ENCODE measurements around the gene ULBP2. TPM values are rescaled to one million over a fixed set of nuclear protein-coding genes. Genes with fewer than 3 reads are reported as not detected.

Gene ULBP2
- total and polyA plus RNA-seq, 2 of the 8 experiments (the other 6 are each of a cell fraction or from before 2014, with no cell fraction given): 0.05 TPM; not detected in 1

DNA sequence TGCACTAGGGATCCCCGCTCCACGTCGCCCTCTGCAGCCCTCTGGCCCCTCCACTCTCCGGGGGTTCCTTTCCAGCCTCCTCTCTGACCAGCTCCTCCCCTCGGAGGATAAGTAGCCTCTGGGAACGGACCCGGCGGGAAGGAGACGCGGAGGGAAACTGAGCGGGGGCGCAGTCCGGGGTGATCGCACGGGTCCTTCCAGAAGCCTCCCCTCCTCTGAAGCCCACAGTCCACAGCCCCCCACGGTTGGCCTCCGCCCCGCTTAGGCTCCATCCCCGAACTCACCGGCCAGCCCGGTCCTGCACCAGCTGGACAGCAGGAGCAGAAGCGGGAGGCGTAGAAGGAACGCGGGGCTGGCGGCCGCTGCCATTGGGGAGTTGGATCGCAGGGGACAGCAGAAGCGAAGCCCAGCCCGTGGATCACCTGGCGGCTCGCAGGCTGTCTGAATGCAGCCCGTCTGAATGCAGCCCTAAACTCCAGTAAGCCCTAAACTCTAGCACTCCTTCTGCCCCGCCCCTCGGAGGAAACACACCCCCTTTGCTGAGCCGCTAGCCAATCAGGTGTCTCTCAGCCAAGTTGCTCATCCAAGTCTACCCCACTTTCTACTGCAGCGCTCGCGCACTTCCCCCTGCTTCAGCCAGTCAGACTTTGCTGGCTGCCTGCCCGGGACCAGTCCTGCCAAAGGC is 19.0 kb upstream of the ULBP2 start, which contains the start of gene RAET1G (continued):
- TF ChIP-seq GTF2F1 (IDR thresholded peaks at IDR 0.05; ENCODE audit: borderline replicate concordance, low read depth, low read length) (no peak), TCF12 (IDR thresholded peaks at IDR 0.05; ENCODE audit: low read depth, low read length) (no peak), SP1 (IDR thresholded peaks at IDR 0.05; ENCODE audit: low read depth, low read length) (peak; percentile 63; the same call in 1 of the 2 replicates), POLR2A (IDR thresholded peaks at IDR 0.05; ENCODE audit: control extremely low read depth in 1 of 2, low read depth in 2 of 2, low read length in 2 of 2) (peak in 1 of 2 experiments; percentile 60; a peak in 2 of 3 replicates), RFX5 (IDR thresholded peaks at IDR 0.05; ENCODE audit: borderline replicate concordance, low read depth, low read length) (no peak), EZH2 (IDR thresholded peaks at IDR 0.05; ENCODE audit: low read depth, low read length, severe bottlenecking) (no peak), POU5F1 (IDR thresholded peaks at IDR 0.05; ENCODE audit: low read depth, low read length) (no peak), ASH2L (IDR thresholded peaks at IDR 0.05; ENCODE audit: low read length) (no peak), SP2 (IDR thresholded peaks at IDR 0.05; ENCODE audit: low read length) (no peak), EGR1 (IDR thresholded peaks at IDR 0.05; ENCODE audit: borderline replicate concordance, low read depth, low read length) (peak; percentile 39; the same call in 1 of the 2 replicates), SRF (IDR thresholded peaks at IDR 0.05; ENCODE audit: low read depth, low read length) (no peak), ZNF274 (IDR thresholded peaks at IDR 0.05; ENCODE audit: borderline replicate concordance, extremely low read depth, low read length) (no peak), JUN (IDR thresholded peaks at IDR 0.05; ENCODE audit: low read depth, low read length) (no peak), CHD2 (IDR thresholded peaks at IDR 0.05; ENCODE audit: low read length) (no peak), PHF8 (conservative IDR thresholded peaks at IDR 0.05; ENCODE audit: low read depth, low read length) (0 out of 2 replicates have a peak, but pooled peaks have one; percentile 25), JUND (IDR thresholded peaks at IDR 0.05; ENCODE audit: low read length) (no peak), NRF1 (IDR thresholded peaks at IDR 0.05; ENCODE audit: low read depth, low read length) (no peak), RNF2 (IDR thresholded peaks at IDR 0.05; ENCODE audit: borderline replicate concordance, low read depth, low read length, missing control alignments, poor library complexity, severe bottlenecking) (no peak)
- TF ChIP-seq, protein P1, sequence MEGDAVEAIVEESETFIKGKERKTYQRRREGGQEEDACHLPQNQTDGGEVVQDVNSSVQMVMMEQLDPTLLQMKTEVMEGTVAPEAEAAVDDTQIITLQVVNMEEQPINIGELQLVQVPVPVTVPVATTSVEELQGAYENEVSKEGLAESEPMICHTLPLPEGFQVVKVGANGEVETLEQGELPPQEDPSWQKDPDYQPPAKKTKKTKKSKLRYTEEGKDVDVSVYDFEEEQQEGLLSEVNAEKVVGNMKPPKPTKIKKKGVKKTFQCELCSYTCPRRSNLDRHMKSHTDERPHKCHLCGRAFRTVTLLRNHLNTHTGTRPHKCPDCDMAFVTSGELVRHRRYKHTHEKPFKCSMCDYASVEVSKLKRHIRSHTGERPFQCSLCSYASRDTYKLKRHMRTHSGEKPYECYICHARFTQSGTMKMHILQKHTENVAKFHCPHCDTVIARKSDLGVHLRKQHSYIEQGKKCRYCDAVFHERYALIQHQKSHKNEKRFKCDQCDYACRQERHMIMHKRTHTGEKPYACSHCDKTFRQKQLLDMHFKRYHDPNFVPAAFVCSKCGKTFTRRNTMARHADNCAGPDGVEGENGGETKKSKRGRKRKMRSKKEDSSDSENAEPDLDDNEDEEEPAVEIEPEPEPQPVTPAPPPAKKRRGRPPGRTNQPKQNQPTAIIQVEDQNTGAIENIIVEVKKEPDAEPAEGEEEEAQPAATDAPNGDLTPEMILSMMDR (IDR thresholded peaks at IDR 0.05; ENCODE audit: control extremely low read depth in 1 of 3, insufficient read depth in 1 of 3, low read depth in 1 of 3, low read length in 3 of 3): no peak
- TF ChIP-seq, protein P2, sequence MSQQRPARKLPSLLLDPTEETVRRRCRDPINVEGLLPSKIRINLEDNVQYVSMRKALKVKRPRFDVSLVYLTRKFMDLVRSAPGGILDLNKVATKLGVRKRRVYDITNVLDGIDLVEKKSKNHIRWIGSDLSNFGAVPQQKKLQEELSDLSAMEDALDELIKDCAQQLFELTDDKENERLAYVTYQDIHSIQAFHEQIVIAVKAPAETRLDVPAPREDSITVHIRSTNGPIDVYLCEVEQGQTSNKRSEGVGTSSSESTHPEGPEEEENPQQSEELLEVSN (IDR thresholded peaks at IDR 0.05): no peak
- TF ChIP-seq, protein P3, sequence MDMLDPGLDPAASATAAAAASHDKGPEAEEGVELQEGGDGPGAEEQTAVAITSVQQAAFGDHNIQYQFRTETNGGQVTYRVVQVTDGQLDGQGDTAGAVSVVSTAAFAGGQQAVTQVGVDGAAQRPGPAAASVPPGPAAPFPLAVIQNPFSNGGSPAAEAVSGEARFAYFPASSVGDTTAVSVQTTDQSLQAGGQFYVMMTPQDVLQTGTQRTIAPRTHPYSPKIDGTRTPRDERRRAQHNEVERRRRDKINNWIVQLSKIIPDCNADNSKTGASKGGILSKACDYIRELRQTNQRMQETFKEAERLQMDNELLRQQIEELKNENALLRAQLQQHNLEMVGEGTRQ (IDR thresholded peaks at IDR 0.05; ENCODE audit: low read length): no peak

Data from H1 (cell line).